CD4-positive, alpha-beta T cell treated with Interleukin-17A for 4 hours (primary cell): ENCODE results near the gene RNF43.
A peak's percentile ranks its signal among the peaks of the same experiment; 100 is the strongest.

Experiments
- DNase-seq: peaks from one replicate; pipeline ENCODE4 v3.0.0-alpha.2; 2020; ENCODE audit warnings: mixed read lengths

Gene RNF43

GRCh38 chr17:58417300-58418092, at the start of gene RNF43:
Gene RNF43 (minus strand): TSS chr17:58417534. CDS start chr17:58415577, 1,957 bp downstream.
- peak; percentile 92 for DNase-seq

GRCh38 chr17:58455491-58455890, 38.2 kb upstream of the RNF43 start:
- no peak for DNase-seq

DNA sequence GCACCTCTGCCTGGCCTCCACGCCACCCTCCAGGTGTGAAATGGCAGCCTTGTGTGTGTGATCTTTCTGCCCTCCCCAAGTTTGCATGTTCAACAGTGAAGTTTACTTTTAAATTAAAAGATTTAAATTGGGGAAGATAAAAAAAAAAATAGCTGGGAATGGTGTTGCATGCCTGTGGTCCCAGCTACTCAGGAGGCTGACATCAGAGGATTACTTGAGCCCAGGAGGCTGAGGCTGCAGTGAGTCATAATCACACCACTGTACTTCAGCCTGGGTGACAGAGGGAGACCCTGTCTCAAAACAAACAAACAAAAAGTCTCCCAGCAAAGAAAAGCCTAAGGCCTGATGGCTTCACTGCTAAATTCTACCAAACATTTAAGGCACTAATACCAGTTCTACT, 35.4 kb upstream of the RNF43 start:
- DNase-seq = no peak

DNA sequence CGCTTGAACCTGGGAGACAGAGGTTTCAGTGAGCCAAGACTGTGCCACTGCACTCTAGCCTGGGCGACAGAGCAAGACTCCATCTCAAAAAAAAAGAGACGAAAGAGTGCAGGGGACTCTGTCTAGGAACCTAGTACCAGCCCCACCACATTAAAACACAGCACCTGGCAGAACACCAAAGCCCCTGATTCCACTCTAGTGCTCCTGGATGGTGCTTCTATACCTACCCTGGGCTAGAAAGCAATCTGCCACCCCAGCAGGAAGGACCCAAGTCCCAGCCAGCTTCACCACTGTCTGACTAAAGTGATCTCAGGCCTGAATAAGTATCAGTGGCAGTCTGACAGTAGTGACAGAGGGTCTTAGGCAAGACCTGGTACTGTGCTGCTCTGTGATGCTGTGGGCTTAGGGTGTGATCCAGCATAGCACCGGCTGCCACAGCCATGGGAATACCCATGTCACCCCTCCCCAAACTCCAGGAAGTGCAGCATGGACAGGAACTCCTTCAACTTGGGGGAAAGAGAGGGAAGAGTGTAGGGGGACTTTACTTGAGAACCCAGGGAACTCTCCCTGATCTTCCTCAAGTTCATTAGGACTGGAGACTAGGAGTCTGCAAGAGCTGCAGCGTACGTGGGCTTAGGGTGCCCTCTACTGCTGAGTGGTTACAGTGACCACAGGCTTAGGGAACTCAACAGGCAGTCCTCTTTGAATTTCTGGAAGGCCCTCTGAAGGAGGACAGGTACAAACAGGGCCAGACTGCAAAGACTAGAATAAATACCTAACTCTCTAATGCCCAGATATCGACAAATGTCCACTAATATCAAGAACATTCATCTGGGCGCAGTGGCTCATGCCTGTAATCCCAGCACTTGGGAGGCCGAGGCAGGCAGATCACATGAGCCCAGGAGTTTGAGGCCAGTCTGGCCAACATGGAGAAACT, 30.0 kb upstream of the RNF43 start:
- DNase-seq = peak; percentile 72

DNA sequence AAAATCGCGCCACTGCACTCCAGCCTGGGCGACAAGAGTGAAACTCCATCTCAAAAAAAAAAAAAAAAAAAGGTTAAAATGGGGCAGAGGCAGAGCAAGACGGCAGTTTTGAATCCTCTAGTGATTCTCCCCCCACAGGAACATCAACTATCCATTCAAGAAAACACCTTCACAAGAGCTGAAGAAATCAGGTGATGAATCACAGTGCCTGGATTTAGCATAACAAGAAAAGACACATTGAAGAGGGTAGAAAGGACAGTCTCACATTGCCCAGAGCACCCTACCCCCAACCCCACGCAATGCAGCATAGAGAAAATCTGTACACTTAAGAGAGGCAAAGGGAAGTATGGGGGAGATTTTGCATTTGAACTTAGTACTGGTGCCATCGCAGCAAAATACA, 28.8 kb upstream of the RNF43 start:
- DNase-seq = no peak

DNA sequence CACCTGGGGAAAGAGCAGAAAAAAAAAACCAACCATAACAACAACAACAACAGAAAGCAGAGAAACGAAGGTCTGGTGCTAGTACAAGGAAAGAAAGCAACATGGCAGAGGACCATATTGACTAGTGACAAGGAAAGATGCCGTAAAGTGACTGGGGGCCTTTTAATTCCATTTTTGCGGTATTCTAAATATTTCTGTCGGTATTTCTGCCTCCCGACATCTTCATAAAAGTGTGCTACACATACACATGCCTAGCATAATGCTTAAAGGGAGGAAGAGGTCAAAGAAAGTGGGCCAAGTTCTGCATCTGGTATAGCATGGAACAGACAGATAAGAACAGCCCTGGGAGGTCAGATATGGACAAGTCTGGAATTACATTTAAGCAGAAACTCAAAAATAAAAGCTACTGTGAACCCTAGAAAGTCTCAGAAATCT, 19.5 kb upstream of the RNF43 start:
- DNase-seq = no peak

- DNase-seq = no peak
These were observed 18.9 kb upstream of the RNF43 start for GRCh38 chr17:58436245-58436644.

DNA sequence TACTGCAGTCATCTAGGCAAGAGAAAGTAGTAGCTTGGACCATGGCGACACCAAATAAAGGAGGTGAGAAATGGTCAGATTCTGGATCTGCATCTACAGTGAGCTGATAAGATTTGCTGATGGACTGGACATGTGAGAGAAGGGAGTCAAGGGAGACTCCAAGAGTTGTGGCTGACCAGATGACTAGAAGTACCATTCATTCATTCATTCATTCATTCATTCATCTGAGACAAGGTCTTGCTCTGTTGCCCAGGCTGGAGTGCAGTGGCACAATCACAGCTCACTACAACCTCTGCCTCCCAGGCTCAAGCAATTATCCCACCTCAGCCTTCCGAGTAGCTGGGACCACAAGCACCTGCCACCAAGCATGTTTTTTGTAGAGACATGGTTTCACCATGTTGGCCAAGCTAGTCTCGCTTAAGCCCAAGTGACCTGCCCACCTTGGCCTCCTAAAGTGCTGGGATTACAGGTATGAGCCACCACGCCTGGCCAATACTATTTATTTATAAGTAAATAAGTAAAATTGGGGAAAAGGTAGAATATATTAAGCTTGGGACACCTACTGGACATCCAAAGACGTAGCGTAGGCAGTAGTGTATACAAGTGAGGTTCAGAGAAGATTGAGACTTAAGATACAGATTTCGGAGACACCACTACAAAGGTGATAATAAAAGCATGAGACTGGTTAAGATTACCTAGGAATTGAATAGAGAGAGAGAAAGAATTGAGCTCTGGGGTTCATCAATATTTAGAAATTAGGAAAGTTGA, 15.7 kb upstream of the RNF43 start:
- DNase-seq = no peak

DNA sequence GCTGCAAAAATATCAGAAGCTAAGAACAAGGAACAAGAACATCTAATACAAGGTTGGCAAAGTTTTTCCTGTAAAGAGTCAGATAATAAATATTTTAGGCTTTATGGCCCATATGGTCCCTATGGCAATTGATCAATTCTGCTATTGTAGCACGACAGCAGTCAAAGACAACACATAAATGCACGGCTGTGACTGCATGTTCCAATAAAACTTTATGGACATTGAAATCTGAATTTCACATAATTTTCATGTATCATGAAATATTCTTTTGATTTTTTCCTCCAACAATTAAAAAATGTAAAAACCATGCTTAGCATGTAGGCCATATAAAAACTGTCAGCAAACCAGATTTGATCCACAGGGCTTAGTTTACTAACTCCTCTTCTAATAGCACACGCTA, 10.5 kb upstream of the RNF43 start:
- no peak for DNase-seq

- no peak for DNase-seq
These were observed 4.4 kb upstream of the RNF43 start for GRCh38 chr17:58421711-58422110.

GRCh38 chr17:58420827-58421226, 3.5 kb upstream of the RNF43 start:
- DNase-seq = no peak

GRCh38 chr17:58416937-58417299, 416 bp downstream of the RNF43 start:
- no peak for DNase-seq

GRCh38 chr17:58416396-58416795, 938 bp downstream of the RNF43 start:
- DNase-seq = no peak

DNA sequence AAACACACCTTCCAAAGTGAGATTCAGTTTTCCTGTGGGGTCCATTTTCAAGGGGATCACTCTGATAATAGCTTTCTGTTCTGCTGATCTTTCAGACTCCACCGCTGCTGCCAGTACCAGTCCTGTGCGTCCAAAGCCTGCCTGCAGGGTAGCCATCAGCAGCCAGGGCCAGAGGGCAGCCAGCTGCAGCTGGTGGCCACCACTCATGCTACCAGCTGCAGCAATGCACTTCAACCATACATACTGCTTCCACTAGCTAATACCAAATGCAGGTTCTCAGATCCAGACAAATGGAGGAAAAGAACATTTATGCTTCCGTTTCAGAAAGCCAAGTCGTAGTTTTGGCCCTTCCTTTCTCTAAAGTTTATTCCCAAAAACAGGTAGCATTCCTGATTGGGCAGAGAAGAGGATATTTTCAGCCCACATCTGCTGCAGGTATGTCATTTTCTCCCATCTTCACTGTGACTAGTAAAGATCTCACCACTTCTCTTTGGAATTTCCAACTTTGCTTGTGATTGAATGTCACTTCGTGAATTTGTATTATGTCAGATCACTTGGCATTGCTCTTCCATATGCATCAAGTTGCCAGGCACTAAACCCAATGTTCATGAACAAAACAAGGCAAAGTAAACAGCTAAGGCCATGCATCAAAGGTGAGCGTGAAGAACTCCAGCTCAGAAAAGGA, 1.8 kb downstream of the RNF43 start:
- DNase-seq = no peak

DNA sequence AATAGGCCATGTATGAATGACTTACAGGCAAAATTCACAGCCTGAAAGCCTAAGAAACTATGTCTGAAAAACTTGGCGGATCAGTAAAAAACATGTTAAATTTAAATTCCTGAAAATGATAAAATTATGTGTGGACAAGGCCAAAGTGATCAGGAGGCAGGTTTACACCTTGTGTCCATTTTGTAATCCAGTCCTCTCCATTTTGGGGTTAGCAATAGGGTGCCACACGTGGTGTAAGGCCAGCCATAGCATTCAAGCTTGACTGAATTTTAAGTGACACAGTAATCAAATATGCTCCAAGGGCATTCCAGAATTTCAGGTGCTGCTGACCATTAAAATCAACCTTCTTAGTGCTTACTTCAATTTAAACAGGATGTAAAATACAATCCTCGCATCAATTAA, 2.7 kb downstream of the RNF43 start:
- DNase-seq = no peak

DNA sequence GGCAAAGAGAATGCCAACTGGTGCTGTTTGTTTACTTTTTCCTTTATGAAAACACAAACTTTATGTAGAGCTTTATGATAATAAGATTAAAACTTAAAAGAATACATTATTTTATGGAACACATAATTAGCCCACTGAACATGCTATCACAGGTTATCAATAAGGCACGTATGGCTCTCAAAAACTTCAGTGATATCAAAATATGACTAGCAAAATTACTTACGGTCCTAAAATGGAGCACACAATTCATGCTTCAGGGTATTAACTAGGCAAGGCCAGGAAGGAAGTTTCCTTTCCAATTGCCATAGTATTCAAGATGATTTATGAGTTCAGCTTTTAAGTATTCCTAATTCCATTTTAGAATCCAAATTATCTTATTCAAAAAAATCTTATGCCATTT, 3.6 kb downstream of the RNF43 start:
- no peak for DNase-seq

GRCh38 chr17:58412961-58413586, 4.3 kb downstream of the RNF43 start:
- DNase-seq = no peak

DNA sequence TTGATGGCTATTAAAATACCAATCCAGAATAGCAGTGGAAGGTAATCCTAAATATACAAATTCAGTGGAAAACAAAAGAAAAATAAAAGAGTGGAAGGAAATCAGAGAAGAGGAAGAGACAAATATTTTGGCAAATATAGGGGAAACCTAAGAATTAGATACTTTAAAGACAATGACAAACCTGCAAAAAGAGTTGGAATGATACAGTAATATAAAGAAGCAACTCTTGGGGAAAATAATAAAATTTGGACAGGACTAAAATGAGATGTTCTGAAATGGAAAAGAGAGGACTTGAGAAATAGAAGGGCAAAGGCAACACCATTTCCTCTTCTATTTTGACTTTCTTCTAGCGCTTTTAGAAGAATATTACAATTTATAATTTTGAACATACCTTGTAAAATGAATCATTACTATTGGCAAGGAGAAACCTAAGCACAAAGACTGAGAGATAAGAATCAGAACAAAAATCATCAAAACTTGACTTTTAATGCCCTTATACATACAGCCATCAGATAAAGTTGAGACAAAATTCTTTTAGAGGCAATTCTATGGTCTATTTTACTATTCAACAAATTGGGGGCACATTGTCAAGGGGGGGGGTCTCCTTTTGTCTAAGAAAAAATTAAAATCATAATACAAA, 5.2 kb downstream of the RNF43 start:
- no peak for DNase-seq

GRCh38 chr17:58411408-58411894, 5.9 kb downstream of the RNF43 start:
- DNase-seq = no peak

GRCh38 chr17:58410714-58411407, 6.5 kb downstream of the RNF43 start:
- DNase-seq = no peak

- DNase-seq = no peak
These were observed 7.9 kb downstream of the RNF43 start for GRCh38 chr17:58409432-58409831.
